ENCODE measurements around the gene MAN2C1.
"Not testable (repeated sequence)": the region's sequence is repeated elsewhere in the genome, so short reads cannot be mapped to it uniquely, and the experiment has no call there.

MAN2C1 gene

GRCh38 chr15:75342221-75342620 is 26.2 kb downstream of the MAN2C1 start:
- no peak for DNase-seq

GRCh38 chr15:75339531-75340240 is 28.7 kb downstream of the MAN2C1 start:
- DNase-seq: no peak

GRCh38 chr15:75338661-75339240 is 29.7 kb downstream of the MAN2C1 start:
- no peak for DNase-seq

- peak; percentile 82 to 88 for DNase-seq
These were observed 32.6 kb downstream of the MAN2C1 start, which contains the start of gene COMMD4 for GRCh38 chr15:75335705-75336355. TSS of gene COMMD4 (plus strand) at chr15:75336063. CDS start at chr15:75336090, 27 bp downstream.

DNA sequence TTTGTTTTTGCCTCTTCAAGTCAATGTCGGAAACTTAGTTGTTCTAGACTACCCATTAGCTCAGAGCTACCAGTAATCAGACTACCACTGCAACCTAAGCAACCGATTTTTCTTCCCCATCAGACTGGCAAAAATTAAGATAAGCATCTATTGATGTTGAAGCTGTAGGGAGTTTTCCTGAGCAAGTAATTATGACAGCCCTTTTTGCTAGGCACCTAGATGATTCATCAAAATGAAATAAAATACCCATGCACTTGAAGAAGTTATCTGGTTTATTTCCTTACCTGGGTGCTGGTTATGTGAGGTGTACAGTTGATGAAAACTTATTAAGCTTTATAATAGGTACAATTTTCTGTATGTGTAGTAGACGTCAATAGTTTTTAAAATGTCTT is 33.1 kb downstream of the MAN2C1 start:
- no peak for DNase-seq

DNA sequence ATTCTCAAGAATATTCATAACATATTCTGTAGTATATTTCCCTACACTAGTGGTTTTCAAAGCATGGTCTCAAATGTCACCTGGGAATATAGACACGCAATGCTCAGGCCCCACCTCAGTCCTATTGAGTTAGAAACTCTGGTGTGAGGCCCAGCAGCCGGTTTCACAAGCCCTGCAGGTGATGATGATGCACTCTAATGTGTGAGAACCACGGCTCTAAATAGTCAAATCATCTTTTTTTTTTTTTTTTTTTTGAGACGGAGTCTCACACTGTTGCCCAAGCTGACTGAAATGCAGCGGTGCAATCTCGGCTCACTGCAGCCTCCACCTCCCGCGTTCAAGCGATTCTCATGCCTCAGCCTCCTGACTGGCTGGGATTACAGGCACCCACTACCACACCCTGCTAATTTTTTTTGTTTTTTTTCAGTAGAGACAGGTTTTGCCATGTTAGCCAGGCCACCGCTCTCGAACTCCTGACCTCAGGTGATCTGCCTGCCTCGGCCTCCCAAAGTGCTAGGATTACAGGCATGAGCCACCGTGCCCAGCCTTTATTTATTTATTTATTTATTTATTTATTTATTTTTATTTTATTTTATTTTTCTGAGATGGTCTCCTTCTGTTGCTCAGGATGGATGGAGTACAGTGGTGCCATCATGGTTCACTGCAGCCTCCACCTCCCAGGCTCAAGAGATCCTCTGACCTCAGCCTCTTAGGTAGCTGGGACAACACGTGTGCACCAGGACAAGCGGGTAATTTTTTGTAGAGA is 34.6 kb downstream of the MAN2C1 start:
- DNase-seq: not testable (repeated sequence)

DNA sequence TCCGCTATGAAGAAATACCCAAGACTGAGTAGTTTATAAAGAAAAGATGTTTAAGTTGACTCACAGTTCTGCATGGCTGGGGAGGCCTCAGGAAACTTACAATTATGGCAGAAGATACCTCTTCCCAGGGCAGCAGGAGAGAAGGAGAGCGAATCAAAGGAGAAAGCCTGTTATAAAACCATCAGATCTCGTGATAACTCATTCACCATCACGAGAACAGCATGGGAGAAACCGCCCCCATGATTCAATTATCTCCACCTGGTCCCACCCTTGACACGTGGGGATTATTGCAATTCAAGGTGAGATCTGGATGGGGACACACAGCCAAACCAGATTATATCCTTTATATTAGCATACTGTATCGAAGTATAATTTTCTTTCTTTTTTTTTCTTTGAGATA is 36.3 kb downstream of the MAN2C1 start:
- DNase-seq: not testable (repeated sequence)

- no peak for DNase-seq
These were observed 38.8 kb downstream of the MAN2C1 start for GRCh38 chr15:75329571-75329970.

DNA sequence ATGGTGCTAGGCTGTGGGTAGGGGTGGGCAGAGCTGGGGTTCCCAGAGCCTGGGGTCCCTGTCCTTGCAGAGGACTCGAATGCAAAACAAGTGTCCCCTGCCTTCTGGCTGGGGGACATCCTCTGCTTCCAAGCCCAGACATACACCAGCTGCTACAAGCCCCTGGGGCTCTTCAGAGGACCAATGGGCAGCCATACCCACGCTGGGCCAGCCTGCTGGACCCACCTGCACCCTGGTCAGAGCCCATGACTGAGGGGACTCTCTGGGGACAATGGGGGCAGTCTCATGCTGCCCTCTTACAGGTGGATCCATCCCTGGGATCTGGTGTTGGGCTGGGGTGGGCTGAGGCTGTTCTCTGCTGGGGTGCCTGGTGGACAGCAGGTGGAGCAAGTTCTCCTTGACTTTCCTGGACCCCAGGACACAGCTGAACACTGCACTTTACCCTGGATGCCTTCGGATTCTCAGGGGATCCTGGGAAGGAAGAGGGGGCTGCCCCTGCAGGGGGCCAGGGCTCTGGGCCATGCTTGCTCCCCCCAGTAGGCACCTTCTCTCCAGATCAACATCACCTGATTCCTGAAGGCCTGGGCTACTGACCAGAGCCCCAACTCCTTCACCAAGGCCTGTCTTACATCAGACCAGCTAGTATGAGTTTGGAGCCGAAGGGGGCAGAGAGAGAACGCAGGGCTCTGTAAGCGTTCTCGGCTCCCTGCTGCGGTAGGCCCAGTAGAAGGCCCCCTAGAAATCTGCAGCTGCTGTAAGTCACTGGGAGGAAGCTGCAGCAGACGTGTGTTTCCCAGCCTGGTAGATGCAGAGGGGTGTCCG is 39.7 kb downstream of the MAN2C1 start:
- DNase-seq: no peak

DNA sequence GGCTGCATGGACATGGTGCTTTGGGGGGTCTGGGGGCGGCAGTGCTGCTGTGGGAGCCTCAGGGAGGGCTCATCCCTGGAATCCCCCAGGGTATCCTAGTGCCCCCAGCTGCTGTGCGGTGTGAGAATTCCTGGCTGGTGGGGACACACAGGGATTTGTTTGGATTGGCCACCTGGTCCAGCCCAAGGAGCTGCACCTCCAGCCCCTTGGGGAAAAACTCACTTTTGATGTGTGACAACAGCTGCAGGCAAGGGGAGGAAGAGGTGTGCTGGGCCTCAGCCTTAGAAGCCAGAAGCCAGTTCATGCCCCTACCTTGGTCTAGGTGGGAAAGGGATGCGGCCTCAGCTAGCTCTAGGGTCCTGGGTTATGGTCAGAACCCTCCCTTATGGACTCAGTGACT is 40.9 kb downstream of the MAN2C1 start:
- DNase-seq: no peak

DNA sequence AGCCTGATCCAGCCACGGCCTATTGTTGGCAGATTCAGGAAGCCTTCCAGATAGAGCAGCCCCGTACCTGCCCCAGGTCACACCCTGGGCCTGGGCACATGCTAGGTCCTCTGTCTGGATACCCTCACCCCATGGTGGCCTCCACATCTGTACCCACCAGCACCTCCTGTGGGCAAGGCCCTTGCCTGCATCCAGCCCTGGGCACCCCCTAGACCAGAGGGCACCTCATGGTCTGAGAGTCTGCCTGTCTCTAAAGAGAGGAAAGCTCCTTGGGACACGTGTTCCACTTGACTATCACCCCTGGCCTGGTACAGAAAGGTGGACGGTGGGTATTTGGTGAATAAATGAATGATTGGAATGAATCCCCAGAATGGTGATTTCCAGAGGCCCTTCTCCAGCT is 41.4 kb downstream of the MAN2C1 start:
- no peak for DNase-seq

DNA sequence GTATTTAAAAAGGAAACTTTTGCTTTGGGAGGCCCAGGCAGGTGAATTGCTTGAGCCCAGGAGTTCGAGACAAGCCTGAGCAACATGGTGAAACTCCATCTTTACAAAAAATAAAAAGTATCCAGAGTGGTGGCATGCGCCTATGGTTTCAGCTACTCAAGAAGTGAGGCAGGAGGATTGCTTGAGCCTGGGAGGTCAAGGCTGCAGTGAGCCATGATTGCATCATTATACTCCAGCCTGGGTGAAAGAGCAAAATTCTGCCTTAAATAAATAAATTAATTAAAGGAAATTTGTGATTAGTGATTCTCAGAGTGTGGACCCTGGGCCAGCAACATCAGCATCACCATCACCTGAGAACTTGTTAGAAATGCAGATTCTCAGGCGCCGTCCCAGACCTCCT is 42.5 kb downstream of the MAN2C1 start:
- no peak for DNase-seq

DNA sequence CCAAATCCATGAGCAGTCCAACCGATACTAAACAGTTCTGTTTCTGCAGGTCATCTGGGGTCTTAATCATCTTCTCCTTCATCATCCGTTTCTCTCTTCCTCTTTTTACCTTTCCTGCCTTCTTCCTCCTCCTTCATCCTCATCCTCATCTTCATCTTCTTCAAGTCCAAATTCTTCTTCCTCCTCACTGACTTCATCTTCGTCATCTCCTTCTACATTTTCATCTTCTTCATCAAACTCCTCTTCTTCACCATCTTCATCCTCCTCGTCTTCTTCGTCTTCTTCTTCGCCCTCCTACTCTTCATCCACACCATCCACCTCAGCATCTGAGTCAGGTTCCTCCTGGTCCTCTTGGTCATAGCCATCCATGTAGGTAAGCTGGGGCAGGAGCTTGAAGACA is 46.7 kb downstream of the MAN2C1 start:
- DNase-seq: no peak

GRCh38 chr15:75319231-75319897 is 49.0 kb downstream of the MAN2C1 start:
- peak; percentile 28 to 55 for DNase-seq

GRCh38 chr15:75314552-75315290 is 53.7 kb downstream of the MAN2C1 start:
- no peak for DNase-seq

DNA sequence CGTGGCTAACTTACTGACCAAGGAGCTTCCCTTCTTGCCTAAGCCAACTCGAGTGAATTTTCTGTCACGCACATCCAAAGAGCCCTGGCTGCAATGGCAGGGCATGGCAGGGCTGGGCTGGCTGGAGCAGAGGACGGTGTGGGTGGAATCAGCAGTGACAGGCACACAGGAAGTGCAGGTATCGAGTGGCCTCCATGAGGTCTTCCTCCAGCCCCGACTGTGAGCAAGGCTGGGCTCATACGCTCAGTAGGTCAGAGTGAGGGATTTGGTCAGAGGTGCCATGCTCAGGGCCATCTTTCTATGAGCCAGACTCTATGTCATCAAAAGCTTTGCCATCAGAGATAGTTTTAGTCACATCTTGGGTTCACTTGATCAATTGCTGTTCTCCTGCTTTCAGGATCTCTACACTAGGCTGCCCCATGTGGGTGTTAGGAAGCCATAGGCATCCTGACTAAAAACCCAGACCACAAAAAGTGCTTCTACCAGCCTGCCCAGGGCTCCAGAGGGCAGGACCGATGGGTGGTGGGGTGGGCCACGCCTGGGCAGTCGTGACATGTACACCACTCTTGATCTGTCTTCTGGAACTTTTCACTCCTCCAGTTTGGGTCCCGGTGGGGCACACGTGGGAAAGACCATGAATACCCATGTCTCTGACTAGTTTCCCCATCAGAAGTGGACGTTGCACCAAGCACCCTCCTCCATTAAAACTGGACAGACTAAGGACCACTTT is 55.1 kb downstream of the MAN2C1 start:
- no peak for DNase-seq

DNA sequence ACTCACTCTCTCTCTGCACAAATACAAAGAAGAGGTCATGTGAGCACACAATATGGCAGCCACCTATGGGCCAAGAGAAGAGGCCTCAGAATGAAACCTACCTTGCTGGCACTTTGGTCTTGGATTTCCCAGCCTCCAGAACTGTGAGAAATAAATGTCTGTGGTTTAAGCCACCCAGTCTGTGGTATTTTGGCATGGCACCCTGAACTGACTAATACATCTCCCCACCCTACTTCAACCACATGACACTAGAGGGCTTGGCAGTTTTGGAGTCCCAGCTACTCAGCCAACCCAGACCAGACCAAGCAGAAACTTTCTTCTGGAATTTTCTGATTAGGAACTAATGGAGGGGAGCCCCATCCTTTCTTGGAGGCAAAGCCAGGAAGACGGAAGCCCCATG is 55.9 kb downstream of the MAN2C1 start:
- DNase-seq: not testable (repeated sequence)

GRCh38 chr15:75309711-75310110 is 58.7 kb downstream of the MAN2C1 start:
- no peak for DNase-seq

- DNase-seq: no peak
These were observed 60.5 kb downstream of the MAN2C1 start for GRCh38 chr15:75307778-75308390.

GRCh38 chr15:75306188-75306587 is 62.2 kb downstream of the MAN2C1 start:
- no peak for DNase-seq

All from inflammatory macrophage treated with lipopolysaccharide for 1 hour (primary cell).